Adrenal gland (tissue), 12 donors: Measurements from ENCODE around the gene ARMH3. TPM values are rescaled to one million over a fixed set of nuclear protein-coding genes. Genes with fewer than 3 reads are reported as not detected.

Source experiments
- DNase-seq, 7 donors: peaks; one replicate each; pipeline ENCODE4 v3.0.0-alpha.2; 2019 to 2020
- H3K27ac ChIP-seq, 5 donors: fragments of 200-600 bp; sonication (generic) in 4 of 5; 1 replicate in 3 of 5; 2 replicates in 2 of 5; pipeline versions ENCODE4 v1.5.1 to v1.8.0; 2016 to 2020; ENCODE audit warnings: mild to moderate bottlenecking in 1 of 5
- H3K27me3 ChIP-seq: fragments of 200-600 bp; 2 replicates; pipeline ENCODE4 v1.8.0; 2021
- H3K36me3 ChIP-seq, 2 donors: fragments of 200-600 bp; replicated peaks in 1 of 2; 1 replicate in 1 of 2; 2 replicates in 1 of 2; pipeline versions ENCODE4 v1.5.1 to v1.8.0; 2018 to 2022
- H3K4me1 ChIP-seq, 2 donors: fragments of 200-600 bp; replicated peaks in 1 of 2; 1 replicate in 1 of 2; 2 replicates in 1 of 2; pipeline versions ENCODE4 v1.5.1 to v1.8.0; 2018 to 2021
- H3K4me3 ChIP-seq, 4 donors: fragments of 200-600 bp; sonication (generic) in 3 of 4; one replicate each; pipeline ENCODE4 v1.5.1; 2016 to 2018
- H3K9me3 ChIP-seq, 3 donors: fragments of 200-600 bp; sonication (generic) in 1 of 3; replicated peaks in 1 of 3; 1 replicate in 2 of 3; 2 replicates in 1 of 3; pipeline versions ENCODE4 v1.5.1 to v1.8.0; 2016 to 2021
- CTCF ChIP-seq, 6 experiments: fragments of 450-650 bp in 4 of 6; fragments of 200-600 bp in 2 of 6; sonication (generic) in 1 of 6; IDR thresholded peaks; 1 replicate in 5 of 6; 2 replicates in 1 of 6; pipeline versions ENCODE4 v1.5.1 to v1.8.0; 2016 to 2021; ENCODE audit warnings: antibody characterized with exemption in 6 of 6, mild to moderate bottlenecking in 2 of 6, moderate library complexity in 1 of 6
- POLR2A ChIP-seq, 2 donors: fragments of 450-650 bp; IDR thresholded peaks; one replicate each; pipeline ENCODE4 v1.6.1; 2017; ENCODE audit warnings: antibody characterized with exemption in 2 of 2, mild to moderate bottlenecking in 2 of 2, moderate library complexity in 1 of 2
- WGBS, 4 donors: extraction: QIAGEN DNeasy Blood & Tissue Kit in 2 of 4; methylation state at CpG; one replicate each; pipeline versions ENCODE4 v1.1.5 to v1.1.7; 2013 to 2017; 5-methylcytosine and 5-hydroxymethylcytosine counted together
- intact Hi-C, 2 donors: fragments of 100-400 bp; cut with DNase I; formaldehyde crosslinking; loops; one replicate each; pipeline versions ENCODE4 v1.14.1 to v1.15.0; 2022 to 2023
- polyA plus RNA-seq, 3 donors: library from polyadenylated mRNA; stranded (reverse); fragments of 200-250 nt in 2 of 3; fragments of 350-450 nt in 1 of 3; fragmentation: Illumina TruSeq in 1 of 3; extraction: RNeasy Lipid Tissue Mini Kit (QIAGEN cat#74804) in 1 of 3; gene quantifications; one replicate each; pipeline ENCODE4 v1.2.3, GENCODE V29; 2013 to 2014
- total RNA-seq, 9 donors: library from RNA; depleted of rRNA in 4 of 9; stranded (reverse); fragments of >200 nt in 4 of 9; fragments of 120-200 nt in 1 of 9; fragmentation: NEBNext Ultra II Directional in 1 of 9; extraction: Animal tissue kit (Norgen Biotek cat#: 25700) in 1 of 9; gene quantifications; one replicate each; pipeline versions ENCODE4 v1.1.0 to v1.2.4, GENCODE V29; 2013 to 2023
- donor health status: healthy with polysubstance abuse.
- donor health status: Bipolar disorder and iron deficiency.
- donor health status: DM: yes; HTN: yes; CAD: no.
- donor health status: DM: no; HTN: no; CAD: no.
- donor health status: DM: no; HTN: no; CAD: no.
- donor health status: DM: yes; HTN: yes; CAD: no.

Gene ARMH3
- total and polyA plus RNA-seq, 12 donors = 12.6 to 29.7 (median 17.4) TPM

GRCh38 chr10:102067091-102067916 lies 11.3 kb upstream of the ARMH3 start:
- H3K36me3 ChIP-seq = no peaks in the 10 kb centered on the region
- H3K4me1 ChIP-seq = peaks cover 11 to 15% of the 10 kb centered on the region in 2 donors
- H3K4me3 ChIP-seq = no peak overlapping the region
- intact Hi-C loops = loop anchor here in 1 of 2 donors (10.0 kb wide), 1 partner anchor 233 kb away; no protein-coding TSS in a partner anchor
- TF ChIP-seq POLR2A (IDR thresholded peaks at IDR 0.05) (no peak), CTCF (IDR thresholded peaks at IDR 0.05) (no peak)
- no peaks in the 10 kb centered on the region for H3K27me3 ChIP-seq
- 77 to 89% (median 85%) methylated on average over 6 to 18 of the region's 18 CpGs for WGBS, 4 donors
- no peak overlapping the region for H3K27ac ChIP-seq
- no peaks in the 10 kb centered on the region for H3K9me3 ChIP-seq
- no peak for DNase-seq

- no peak for TF ChIP-seq CTCF (IDR thresholded peaks at IDR 0.05)
- H3K4me1 ChIP-seq = peaks cover 11 to 15% of the 10 kb centered on the region in 2 donors
- DNase-seq = no peak
- intact Hi-C loops = loop anchor here in 1 of 2 donors (10.0 kb wide), 1 partner anchor 232 kb away; no protein-coding TSS in a partner anchor
- H3K36me3 ChIP-seq = no peaks in the 10 kb centered on the region
- H3K4me3 ChIP-seq = peak overlapping the region in 2 of 4 donors; percentile 79 to 96
- no peaks in the 10 kb centered on the region for H3K9me3 ChIP-seq
- peak overlapping the region in 2 of 5 donors; percentile 87 to 92 for H3K27ac ChIP-seq
- WGBS, 4 donors = 78 to 83% (median 82%) methylated on average over 7 to 16 of the region's 16 CpGs; no CpG with 5 or more reads in 1 of the 4 donors
- H3K27me3 ChIP-seq = no peaks in the 10 kb centered on the region
These were observed 10.6 kb upstream of the ARMH3 start for GRCh38 chr10:102066399-102067088.

- peak; percentile 35 to 62 (median 46) for DNase-seq
- Histone ChIP-seq H3K36me3 (no peaks in the 10 kb centered on the region), H3K27me3 (no peaks in the 10 kb centered on the region), H3K4me3 (peak overlapping the region; percentile 59 to 98 (median 88)), H3K4me1 (peaks cover 11 to 15% of the 10 kb centered on the region in 2 donors), H3K27ac (peak overlapping the region; percentile 74 to 95 (median 87)), H3K9me3 (no peaks in the 10 kb centered on the region)
- intact Hi-C loops = loop anchor here in 1 of 2 donors (10.0 kb wide), 1 partner anchor 231 kb away; no protein-coding TSS in a partner anchor
- TF ChIP-seq POLR2A (IDR thresholded peaks at IDR 0.05) (no peak), CTCF (IDR thresholded peaks at IDR 0.05) (no peak)
- 7 to 75% (median 7%) methylated on average over 4 to 63 of the region's 63 CpGs; no CpG with 5 or more reads in 1 of the 4 donors for WGBS, 4 donors
These were observed 9.8 kb upstream of the ARMH3 start for GRCh38 chr10:102065561-102066398.
